ENCODE results near the gene IER5.
"Not testable (repeated sequence)": the region's sequence is repeated elsewhere in the genome, so short reads cannot be mapped to it uniquely, and the experiment has no call there.

The IER5 gene

GRCh38 chr1:181088079-181089016, at the start of gene IER5:
IER5 (plus strand) TSS chr1:181088700; CDS start chr1:181088903, 203 bp downstream.
- peak within 1 kb of the TSS; percentile 57 to 97 (median 88) for H3K27ac Mint-ChIP-seq
- peaks cover 12% of the 10 kb centered on the region for H3K27me3 Mint-ChIP-seq (ENCODE audit: low read depth)
- no peak for TF ChIP-seq CTCF (IDR thresholded peaks at IDR 0.05; ENCODE audit: unreplicated experiment in 3 of 3)
- H3K9me3 Mint-ChIP-seq = no peaks in the 10 kb centered on the region
- H3K4me1 Mint-ChIP-seq = peaks cover 35% of the 10 kb centered on the region
- peak within 1 kb of the TSS; percentile 98 to 100 (median 100) for H3K4me3 Mint-ChIP-seq
- peaks cover 4% of the 10 kb centered on the region for H3K36me3 Mint-ChIP-seq (ENCODE audit: low read depth)

GRCh38 chr1:181040284-181040865, 48.1 kb upstream of the IER5 start:
- no peaks in the 10 kb centered on the region for H3K36me3 Mint-ChIP-seq (ENCODE audit: low read depth)
- H3K4me3 Mint-ChIP-seq = no peak overlapping the region
- H3K9me3 Mint-ChIP-seq = no peaks in the 10 kb centered on the region
- H3K4me1 Mint-ChIP-seq = no peaks in the 10 kb centered on the region
- no peak overlapping the region for H3K27ac Mint-ChIP-seq
- TF ChIP-seq CTCF (IDR thresholded peaks at IDR 0.05; ENCODE audit: unreplicated experiment in 3 of 3) = no peak
- H3K27me3 Mint-ChIP-seq (ENCODE audit: low read depth) = no peaks in the 10 kb centered on the region

- no peaks in the 10 kb centered on the region for H3K4me1 Mint-ChIP-seq
- H3K27me3 Mint-ChIP-seq (ENCODE audit: low read depth) = no peaks in the 10 kb centered on the region
- no peaks in the 10 kb centered on the region for H3K9me3 Mint-ChIP-seq
- no peaks in the 10 kb centered on the region for H3K36me3 Mint-ChIP-seq (ENCODE audit: low read depth)
- no peak overlapping the region for H3K27ac Mint-ChIP-seq
- TF ChIP-seq CTCF (IDR thresholded peaks at IDR 0.05; ENCODE audit: unreplicated experiment in 3 of 3) = no peak
- no peak overlapping the region for H3K4me3 Mint-ChIP-seq
Observed at GRCh38 chr1:181043025-181043888, 45.2 kb upstream of the IER5 start.

- Mint-ChIP-seq H3K9me3 (no peaks in the 10 kb centered on the region), H3K4me3 (no peak overlapping the region), H3K4me1 (no peaks in the 10 kb centered on the region), H3K27me3 (ENCODE audit: low read depth) (no peaks in the 10 kb centered on the region), H3K27ac (peak overlapping the region in 1 of 3 experiments; percentile 7), H3K36me3 (ENCODE audit: low read depth) (no peaks in the 10 kb centered on the region)
- no peak for TF ChIP-seq CTCF (IDR thresholded peaks at IDR 0.05; ENCODE audit: unreplicated experiment in 3 of 3)
Observed at GRCh38 chr1:181044449-181044966, 44.0 kb upstream of the IER5 start.

- not testable (repeated sequence) for H3K4me1 Mint-ChIP-seq; H3K27ac Mint-ChIP-seq; H3K9me3 Mint-ChIP-seq; H3K4me3 Mint-ChIP-seq; H3K36me3 Mint-ChIP-seq (ENCODE audit: low read depth); H3K27me3 Mint-ChIP-seq (ENCODE audit: low read depth)
Observed at GRCh38 chr1:181045946-181046345, 42.6 kb upstream of the IER5 start.

DNA sequence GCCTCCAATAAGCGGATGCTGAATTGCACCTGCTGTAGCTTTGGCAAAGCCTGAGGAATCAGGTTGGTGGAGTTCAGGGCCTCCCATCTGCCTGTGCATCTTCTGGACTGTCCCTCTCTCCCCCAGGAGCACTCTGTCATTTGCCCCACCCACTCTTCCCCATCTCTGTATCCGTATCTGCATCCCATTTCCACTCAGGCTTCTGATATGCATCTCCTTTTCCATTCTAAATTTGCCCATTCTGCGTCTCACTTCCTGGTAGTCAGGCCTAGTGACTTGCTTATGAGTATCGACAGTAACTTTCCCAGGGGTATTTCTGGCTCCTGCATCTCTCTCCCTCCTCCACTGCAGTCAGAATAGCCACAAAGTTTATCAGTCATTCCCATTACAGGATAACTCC, 39.1 kb upstream of the IER5 start:
- no peak for TF ChIP-seq CTCF (IDR thresholded peaks at IDR 0.05; ENCODE audit: unreplicated experiment in 3 of 3)
- H3K4me1 Mint-ChIP-seq = no peaks in the 10 kb centered on the region
- no peak overlapping the region for H3K4me3 Mint-ChIP-seq
- no peaks in the 10 kb centered on the region for H3K9me3 Mint-ChIP-seq
- H3K36me3 Mint-ChIP-seq (ENCODE audit: low read depth) = no peaks in the 10 kb centered on the region
- no peak overlapping the region for H3K27ac Mint-ChIP-seq
- H3K27me3 Mint-ChIP-seq (ENCODE audit: low read depth) = no peaks in the 10 kb centered on the region

Measured in nephron (organoid).